ENCODE results near the gene PDIA5. TPM values are rescaled to one million over a fixed set of nuclear protein-coding genes. Genes with fewer than 3 reads are reported as not detected.
A peak's percentile ranks its signal among the peaks of the same experiment; 100 is the strongest.

The PDIA5 gene
- total RNA-seq, 6 donors from 2014 or later: 25.1 to 38.8 (median 32.9) TPM

DNA sequence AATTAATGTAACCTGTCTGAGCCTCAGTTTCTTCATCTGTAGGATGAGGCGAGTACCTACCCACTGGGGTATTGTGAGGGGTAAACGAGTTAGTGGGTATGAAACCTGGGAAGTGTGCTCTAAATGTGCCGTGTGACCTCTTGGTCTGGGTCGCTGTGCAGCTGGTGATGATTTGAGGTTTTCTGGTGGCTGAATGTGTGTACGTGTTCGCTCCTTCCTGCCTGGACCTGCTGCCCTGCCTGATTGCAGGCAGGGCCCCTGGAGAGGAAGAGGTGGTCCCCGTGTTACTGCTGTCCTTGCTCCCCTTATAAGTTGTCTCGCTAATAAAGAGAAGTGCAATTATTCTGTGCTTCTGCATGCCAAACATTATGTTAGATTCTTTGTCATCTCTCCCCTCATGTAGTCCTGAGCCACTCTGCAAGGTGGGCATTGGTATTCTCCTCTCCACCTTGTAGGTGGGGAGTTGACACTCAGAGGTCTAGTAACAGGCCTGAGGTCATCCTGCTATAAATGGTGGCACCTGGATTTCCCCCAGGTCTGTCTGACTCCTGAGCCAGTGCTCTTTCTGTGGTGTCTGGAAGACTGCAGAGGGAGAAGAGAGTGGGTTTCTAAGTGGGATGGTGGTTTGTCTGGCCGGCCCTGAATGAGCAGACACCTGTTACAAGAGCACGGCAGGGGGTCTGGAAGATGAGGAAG, 15.7 kb downstream of the PDIA5 start:
- ATAC-seq (ENCODE audit: low FRiP score in 2 of 2) (no peak), DNase-seq (no peak)
- 45 to 66% methylated on average over 10 of the region's 10 CpGs for WGBS, 2 donors
- H3K36me3 ChIP-seq: no peaks in the 10 kb centered on the region
- peak overlapping the region in 2 of 4 donors; percentile 2 to 7 for H3K27ac ChIP-seq
- peaks cover 47 to 58% (median 58%) of the 10 kb centered on the region in 4 donors for H3K4me1 ChIP-seq
- TF ChIP-seq, protein P1, sequence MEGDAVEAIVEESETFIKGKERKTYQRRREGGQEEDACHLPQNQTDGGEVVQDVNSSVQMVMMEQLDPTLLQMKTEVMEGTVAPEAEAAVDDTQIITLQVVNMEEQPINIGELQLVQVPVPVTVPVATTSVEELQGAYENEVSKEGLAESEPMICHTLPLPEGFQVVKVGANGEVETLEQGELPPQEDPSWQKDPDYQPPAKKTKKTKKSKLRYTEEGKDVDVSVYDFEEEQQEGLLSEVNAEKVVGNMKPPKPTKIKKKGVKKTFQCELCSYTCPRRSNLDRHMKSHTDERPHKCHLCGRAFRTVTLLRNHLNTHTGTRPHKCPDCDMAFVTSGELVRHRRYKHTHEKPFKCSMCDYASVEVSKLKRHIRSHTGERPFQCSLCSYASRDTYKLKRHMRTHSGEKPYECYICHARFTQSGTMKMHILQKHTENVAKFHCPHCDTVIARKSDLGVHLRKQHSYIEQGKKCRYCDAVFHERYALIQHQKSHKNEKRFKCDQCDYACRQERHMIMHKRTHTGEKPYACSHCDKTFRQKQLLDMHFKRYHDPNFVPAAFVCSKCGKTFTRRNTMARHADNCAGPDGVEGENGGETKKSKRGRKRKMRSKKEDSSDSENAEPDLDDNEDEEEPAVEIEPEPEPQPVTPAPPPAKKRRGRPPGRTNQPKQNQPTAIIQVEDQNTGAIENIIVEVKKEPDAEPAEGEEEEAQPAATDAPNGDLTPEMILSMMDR (IDR thresholded peaks at IDR 0.05): no peak
- TF ChIP-seq POLR2A (IDR thresholded peaks at IDR 0.05): no peak
- TF ChIP-seq EP300 (IDR thresholded peaks at IDR 0.05): no peak
- no peak for TF ChIP-seq POLR2AphosphoS5 (IDR thresholded peaks at IDR 0.05)
- no peak overlapping the region for H3K4me3 ChIP-seq
- no peaks in the 10 kb centered on the region for H3K27me3 ChIP-seq
- H3K9me3 ChIP-seq: no peaks in the 10 kb centered on the region

DNA sequence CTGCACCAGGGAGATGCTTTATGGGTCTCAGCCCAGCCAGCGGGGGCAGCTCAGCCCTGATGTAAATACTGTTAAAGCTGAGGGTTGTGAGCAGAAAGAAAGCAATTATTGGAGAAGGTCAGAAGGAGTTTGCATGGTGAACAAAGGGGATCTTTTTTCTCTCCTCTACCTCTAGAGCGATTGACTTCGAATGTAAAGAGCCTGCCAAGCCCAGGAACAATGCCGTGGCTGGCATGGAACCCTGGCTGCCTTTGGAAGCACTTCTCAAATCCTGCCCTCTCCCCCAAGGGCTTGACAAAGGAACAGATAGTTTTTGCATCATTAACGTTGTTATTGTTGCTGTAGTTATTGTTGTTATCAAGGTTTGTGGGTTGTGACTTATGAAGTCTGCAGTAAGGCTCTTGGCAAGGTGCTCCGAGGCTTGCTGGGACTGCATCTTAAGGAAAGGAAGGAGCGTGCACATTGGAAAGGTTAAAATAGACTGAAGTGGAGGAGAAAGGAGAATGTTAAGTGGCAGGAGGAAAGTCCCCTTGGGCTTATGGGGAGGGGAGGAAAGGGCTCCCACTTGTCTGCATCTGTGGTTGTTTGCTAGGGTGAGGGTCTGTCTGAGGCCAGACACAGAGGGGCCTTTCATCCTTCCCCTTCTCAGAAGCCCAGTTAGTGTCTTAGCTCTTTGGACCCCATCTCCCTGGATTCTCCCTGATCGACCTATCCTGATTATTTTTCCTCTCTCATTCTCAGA, 16.7 kb downstream of the PDIA5 start:
- Histone ChIP-seq H3K9me3 (no peaks in the 10 kb centered on the region), H3K36me3 (no peaks in the 10 kb centered on the region), H3K4me1 (peaks cover 47 to 65% (median 60%) of the 10 kb centered on the region in 4 donors), H3K27me3 (no peaks in the 10 kb centered on the region), H3K4me3 (no peak overlapping the region), H3K27ac (peak overlapping the region in 2 of 4 donors; percentile 46 to 56)
- DNase-seq (no peak), ATAC-seq (ENCODE audit: low FRiP score in 2 of 2) (no peak)
- 56 to 59% methylated on average over 8 of the region's 8 CpGs for WGBS, 2 donors
- TF ChIP-seq, protein P1 (IDR thresholded peaks at IDR 0.05): no peak
- TF ChIP-seq EP300 (IDR thresholded peaks at IDR 0.05): no peak

DNA sequence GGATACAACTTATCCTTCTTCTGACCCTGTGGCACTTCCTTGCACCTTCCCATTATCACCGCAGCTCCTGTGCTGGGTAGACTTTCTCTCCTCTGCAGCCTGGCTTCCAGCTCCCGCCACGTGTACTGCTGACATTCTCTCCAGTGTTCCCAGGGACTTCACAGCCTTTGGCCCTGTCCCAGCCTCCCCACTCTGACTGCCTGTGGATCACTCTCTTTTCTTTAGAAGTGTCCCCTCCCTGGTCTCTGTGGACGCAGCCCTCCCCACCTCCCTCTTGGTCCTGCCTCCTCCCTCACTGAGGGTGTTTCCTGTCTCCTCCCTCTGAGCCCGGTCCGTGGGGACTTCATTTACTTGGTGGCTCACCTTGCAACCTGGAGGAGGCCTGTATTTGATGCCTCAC, 17.4 kb downstream of the PDIA5 start:
- DNase-seq (peak in 1 of 2 donors; percentile 48), ATAC-seq (ENCODE audit: low FRiP score in 2 of 2) (peak; percentile 8 to 19)
- H3K36me3 ChIP-seq: no peaks in the 10 kb centered on the region
- no peaks in the 10 kb centered on the region for H3K27me3 ChIP-seq
- 26 to 28% methylated on average over 6 of the region's 6 CpGs for WGBS, 2 donors
- no peak overlapping the region for H3K4me3 ChIP-seq
- peaks cover 47 to 66% (median 63%) of the 10 kb centered on the region in 4 donors for H3K4me1 ChIP-seq
- H3K27ac ChIP-seq: peak overlapping the region in 3 of 4 donors; percentile 2 to 56 (median 46)
- TF ChIP-seq EP300 (IDR thresholded peaks at IDR 0.05) (no peak), POLR2A (IDR thresholded peaks at IDR 0.05) (no peak), POLR2AphosphoS5 (IDR thresholded peaks at IDR 0.05) (no peak)
- no peaks in the 10 kb centered on the region for H3K9me3 ChIP-seq

DNA sequence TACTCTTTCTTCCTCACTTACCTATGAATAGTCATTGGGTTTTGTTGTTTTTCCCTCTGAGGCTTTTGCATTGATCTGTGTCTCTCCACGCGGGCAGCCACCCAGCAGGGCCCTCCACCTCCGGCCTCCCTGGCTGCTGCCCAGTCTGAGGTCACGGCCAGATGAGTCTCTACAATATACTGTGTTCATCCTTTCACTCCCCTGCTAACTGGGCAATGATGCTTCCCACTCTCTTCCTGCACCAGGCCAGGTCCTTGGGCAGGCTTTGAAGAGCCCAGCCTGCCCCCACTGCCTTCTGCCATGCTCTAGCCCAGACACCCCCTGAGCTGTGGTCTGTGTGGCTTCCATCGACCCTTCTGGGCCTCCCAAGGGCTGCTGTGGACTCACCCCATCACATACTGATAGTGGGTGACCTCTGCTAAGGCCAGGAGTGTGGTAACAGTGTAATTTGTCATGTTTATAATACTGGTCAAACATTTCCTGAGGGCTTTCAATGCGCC, 18.0 kb downstream of the PDIA5 start:
- Histone ChIP-seq H3K4me3 (no peak overlapping the region), H3K4me1 (peaks cover 47 to 70% (median 67%) of the 10 kb centered on the region in 4 donors), H3K27ac (peak overlapping the region in 3 of 4 donors; percentile 2 to 56 (median 46)), H3K27me3 (no peaks in the 10 kb centered on the region), H3K36me3 (no peaks in the 10 kb centered on the region), H3K9me3 (no peaks in the 10 kb centered on the region)
- TF ChIP-seq POLR2AphosphoS5 (IDR thresholded peaks at IDR 0.05): no peak
- TF ChIP-seq, protein P1 (IDR thresholded peaks at IDR 0.05): no peak
- TF ChIP-seq EP300 (IDR thresholded peaks at IDR 0.05): no peak
- TF ChIP-seq POLR2A (IDR thresholded peaks at IDR 0.05): no peak
- ATAC-seq (ENCODE audit: low FRiP score in 2 of 2) (peak in 1 of 2 donors; percentile 24), DNase-seq (no peak)
- WGBS, 2 donors: 43 to 52% methylated on average over 5 to 6 of the region's 6 CpGs

DNA sequence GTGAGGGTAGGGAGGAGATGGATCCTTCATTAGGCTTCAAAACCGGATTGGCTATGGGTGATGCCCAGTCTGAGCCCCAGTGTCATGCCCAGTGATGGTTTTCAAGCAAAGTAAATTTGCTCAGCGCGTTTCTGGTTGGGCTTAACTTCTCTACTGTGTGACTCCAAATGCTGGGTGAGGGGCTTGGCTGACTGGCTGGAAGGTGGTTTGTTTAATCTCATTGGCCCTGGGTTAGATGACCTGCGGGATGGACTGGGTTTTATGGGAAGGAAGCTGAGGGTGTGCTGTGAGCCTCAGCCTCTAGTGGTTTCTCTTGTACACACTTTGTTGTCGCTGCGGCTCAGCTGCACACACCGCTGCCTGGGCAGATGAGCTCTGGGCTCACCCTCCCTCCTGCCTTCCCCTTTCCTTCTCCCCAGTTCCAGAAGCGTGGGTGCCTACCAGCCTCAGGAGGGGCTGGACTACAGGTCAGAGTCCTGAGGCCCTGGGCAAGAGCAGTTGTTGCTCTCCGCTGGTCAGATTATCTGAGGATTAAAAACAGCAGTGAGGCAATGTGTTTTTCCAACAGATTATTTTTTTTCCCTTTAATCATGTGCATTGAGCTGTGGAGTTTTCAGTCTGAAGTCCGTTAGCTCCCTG, 18.6 kb downstream of the PDIA5 start:
- no peak for DNase-seq
- Histone ChIP-seq H3K36me3 (no peaks in the 10 kb centered on the region), H3K4me3 (no peak overlapping the region), H3K4me1 (peaks cover 51 to 70% (median 68%) of the 10 kb centered on the region in 4 donors), H3K27me3 (no peaks in the 10 kb centered on the region), H3K9me3 (no peaks in the 10 kb centered on the region), H3K27ac (peak overlapping the region in 2 of 4 donors; percentile 46 to 56)
- WGBS, 2 donors: 54 to 55% methylated on average over 7 to 10 of the region's 10 CpGs
- TF ChIP-seq POLR2A (IDR thresholded peaks at IDR 0.05): no peak
- TF ChIP-seq, protein P1 (IDR thresholded peaks at IDR 0.05): no peak
- TF ChIP-seq POLR2AphosphoS5 (IDR thresholded peaks at IDR 0.05): no peak
- TF ChIP-seq EP300 (IDR thresholded peaks at IDR 0.05): no peak
- no peak for ATAC-seq (ENCODE audit: low FRiP score in 2 of 2)

Measured in upper lobe of left lung (tissue), 6 donors.